B cell (primary cell): ENCODE results near the gene CIC. TPM values are rescaled to one million over a fixed set of nuclear protein-coding genes. Genes with fewer than 3 reads are reported as not detected.

Source experiments
- polyA plus RNA-seq: library from polyadenylated mRNA; depleted of rRNA; stranded (reverse); fragments of >200 nt; gene quantifications from 2 replicates; pipeline ENCODE4 v1.2.3, GENCODE V29; 2012
- total RNA-seq, 2 donors: library from RNA; stranded (reverse); fragments of 120-200 nt in 1 of 2; gene quantifications; 1 replicate in 1 of 2; 2 replicates in 1 of 2; pipeline versions ENCODE4 v1.2.3 to v1.2.4, GENCODE V29; 2013 to 2022

CIC gene
- total and polyA plus RNA-seq, 2 donors (not counting 1 experiment from before 2014, with no cell fraction given): 75.7 to 119 TPM

Other genes starting within 250 kb of the CIC start
- 0.27 TPM in 1 of 2 replicates, not detected in the other for gene GRIK5, start 199.0 kb upstream of the CIC start, total RNA-seq
- 0.09 and 0.33 TPM in 2 replicates for gene GRIK5, start 199.0 kb upstream of the CIC start, polyA plus RNA-seq
- 27.4 and 28.4 TPM in 2 replicates for gene ZNF574, start 193.1 kb upstream of the CIC start, total RNA-seq
- 21.0 and 29.1 TPM in 2 replicates for gene ZNF574, start 193.1 kb upstream of the CIC start, polyA plus RNA-seq
- 145 and 152 TPM in 2 replicates for gene POU2F2, start 136.8 kb upstream of the CIC start, total RNA-seq
- gene POU2F2, start 136.8 kb upstream of the CIC start, polyA plus RNA-seq: 125 and 170 TPM in 2 replicates
- gene DEDD2, start 51.6 kb upstream of the CIC start, total RNA-seq: 52.8 and 59.5 TPM in 2 replicates
- gene DEDD2, start 51.6 kb upstream of the CIC start, polyA plus RNA-seq: 74.2 and 90.6 TPM in 2 replicates
- 19.0 and 21.3 TPM in 2 replicates for gene ZNF526, start 48.9 kb upstream of the CIC start, total RNA-seq
- gene ZNF526, start 48.9 kb upstream of the CIC start, polyA plus RNA-seq: 2.9 and 4.9 TPM in 2 replicates
- 36.8 and 42.0 TPM in 2 replicates for gene GSK3A, start 26.6 kb upstream of the CIC start, total RNA-seq
- gene GSK3A, start 26.6 kb upstream of the CIC start, polyA plus RNA-seq: 26.2 and 38.5 TPM in 2 replicates
- gene ERF, start 14.1 kb upstream of the CIC start, total RNA-seq: 48.6 and 62.1 TPM in 2 replicates
- 51.5 and 96.4 TPM in 2 replicates for gene ERF, start 14.1 kb upstream of the CIC start, polyA plus RNA-seq
- 0.41 and 0.54 TPM in 2 replicates for gene PRR19, start 32.9 kb downstream of the CIC start, total RNA-seq
- gene PRR19, start 32.9 kb downstream of the CIC start, polyA plus RNA-seq: 0.26 and 0.39 TPM in 2 replicates
- gene PAFAH1B3, start 33.4 kb downstream of the CIC start, total RNA-seq: 13.6 and 15.9 TPM in 2 replicates
- gene PAFAH1B3, start 33.4 kb downstream of the CIC start, polyA plus RNA-seq: 20.8 and 29.2 TPM in 2 replicates
- not detected in 2 replicates for gene TMEM145, start 44.1 kb downstream of the CIC start, total RNA-seq
- gene TMEM145, start 44.1 kb downstream of the CIC start, polyA plus RNA-seq: not detected in 2 replicates
- gene MEGF8, start 56.4 kb downstream of the CIC start, total RNA-seq: 26.5 and 26.6 TPM in 2 replicates
- gene MEGF8, start 56.4 kb downstream of the CIC start, polyA plus RNA-seq: 8.2 and 8.8 TPM in 2 replicates
- 4.0 and 4.1 TPM in 2 replicates for gene CNFN, start 121.0 kb downstream of the CIC start, total RNA-seq
- gene CNFN, start 121.0 kb downstream of the CIC start, polyA plus RNA-seq: 10.1 and 23.2 TPM in 2 replicates
- gene LIPE, start 158.1 kb downstream of the CIC start, total RNA-seq: 46.2 and 46.9 TPM in 2 replicates
- gene LIPE, start 158.1 kb downstream of the CIC start, polyA plus RNA-seq: 46.8 and 49.4 TPM in 2 replicates
- gene CXCL17, start 173.7 kb downstream of the CIC start, total RNA-seq: not detected in 2 replicates
- gene CXCL17, start 173.7 kb downstream of the CIC start, polyA plus RNA-seq: not detected in 2 replicates